ENCODE measurements around the gene HTR2B. TPM values are rescaled to one million over a fixed set of nuclear protein-coding genes. Genes with fewer than 3 reads are reported as not detected.
"Not testable (repeated sequence)": the region's sequence is repeated elsewhere in the genome, so short reads cannot be mapped to it uniquely, and the experiment has no call there.

HTR2B gene
- total RNA-seq, 1 experiment from 2014 or later, result not detected

- Histone ChIP-seq H3K4me3 (no peak overlapping the region), H3K36me3 (peaks cover 35% of the 10 kb centered on the region), H3K9me3 (no peaks in the 10 kb centered on the region), H3K27me3 (no peaks in the 10 kb centered on the region)
- DNase-seq, result no peak
Observed at GRCh38 chr2:231115651-231116050, 9.2 kb downstream of the HTR2B start.

- DNase-seq, result no peak
- Histone ChIP-seq H3K9me3 (no peaks in the 10 kb centered on the region), H3K36me3 (peaks cover 54% of the 10 kb centered on the region), H3K27me3 (no peaks in the 10 kb centered on the region), H3K4me3 (no peak overlapping the region)
Observed at GRCh38 chr2:231113489-231113888, 11.4 kb downstream of the HTR2B start.

- Histone ChIP-seq H3K9me3 (no peaks in the 10 kb centered on the region), H3K27me3 (no peaks in the 10 kb centered on the region), H3K4me3 (no peak overlapping the region), H3K36me3 (peaks cover 62% of the 10 kb centered on the region)
- DNase-seq, result peak; percentile 5
Observed at GRCh38 chr2:231111987-231112386, 12.9 kb downstream of the HTR2B start.

DNA sequence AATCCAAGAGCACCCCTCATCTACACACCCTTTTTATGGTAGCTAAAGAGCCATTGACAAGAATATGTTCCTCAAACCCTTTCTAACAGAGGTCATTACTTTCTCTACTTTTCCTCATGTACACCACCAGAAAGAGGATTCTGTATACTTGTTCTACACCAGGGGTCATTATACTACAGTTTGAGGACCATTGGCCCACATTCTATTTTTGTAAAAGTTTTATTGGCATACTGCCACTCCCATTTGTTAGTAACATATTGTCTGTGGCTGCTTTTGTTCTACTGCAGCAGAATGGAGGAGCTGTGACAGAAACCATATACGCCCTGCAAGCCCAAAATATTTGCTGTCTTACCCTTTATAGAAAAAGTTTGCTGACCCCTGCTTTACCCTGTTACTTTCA, 14.3 kb downstream of the HTR2B start:
- Histone ChIP-seq H3K27me3 (no peaks in the 10 kb centered on the region), H3K36me3 (peaks cover 62% of the 10 kb centered on the region), H3K9me3 (no peaks in the 10 kb centered on the region), H3K4me3 (no peak overlapping the region)
- DNase-seq, result no peak

GRCh38 chr2:231104115-231104713, 20.6 kb downstream of the HTR2B start:
- Histone ChIP-seq H3K27me3 (no peaks in the 10 kb centered on the region), H3K4me3 (no peak overlapping the region), H3K36me3 (peaks cover 64% of the 10 kb centered on the region), H3K9me3 (no peaks in the 10 kb centered on the region)
- peak; percentile 15 for DNase-seq

DNA sequence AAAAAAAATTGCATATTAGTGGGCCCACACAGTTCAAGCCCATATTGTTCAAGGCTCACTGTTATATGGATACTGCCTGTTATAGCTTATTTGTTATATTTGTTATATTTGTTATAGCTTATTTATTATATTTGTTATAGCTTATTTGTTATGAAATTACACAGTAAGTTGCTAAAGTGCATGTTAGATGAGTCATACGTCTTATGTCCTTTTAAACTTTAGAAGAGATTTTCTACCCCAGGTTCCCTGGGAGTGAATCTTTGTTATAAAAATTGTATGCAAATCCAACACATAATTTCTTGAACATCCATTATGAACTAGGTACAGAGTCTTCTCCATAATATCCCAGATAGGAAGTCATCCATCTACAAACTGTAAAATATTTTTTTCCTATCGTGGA, 22.1 kb downstream of the HTR2B start:
- peaks cover 65% of the 10 kb centered on the region for H3K36me3 ChIP-seq
- no peak for DNase-seq

GRCh38 chr2:231100990-231101389, 23.9 kb downstream of the HTR2B start:
- no peak overlapping the region for H3K4me3 ChIP-seq
- no peaks in the 10 kb centered on the region for H3K27me3 ChIP-seq
- DNase-seq, result no peak
- H3K36me3 ChIP-seq, result peaks cover 63% of the 10 kb centered on the region
- H3K9me3 ChIP-seq, result no peaks in the 10 kb centered on the region

More for the DNA sequence above, 22.1 kb downstream of the HTR2B start:
- no peak overlapping the region for H3K4me3 ChIP-seq
- no peaks in the 10 kb centered on the region for H3K27me3 ChIP-seq
- no peaks in the 10 kb centered on the region for H3K9me3 ChIP-seq

DNA sequence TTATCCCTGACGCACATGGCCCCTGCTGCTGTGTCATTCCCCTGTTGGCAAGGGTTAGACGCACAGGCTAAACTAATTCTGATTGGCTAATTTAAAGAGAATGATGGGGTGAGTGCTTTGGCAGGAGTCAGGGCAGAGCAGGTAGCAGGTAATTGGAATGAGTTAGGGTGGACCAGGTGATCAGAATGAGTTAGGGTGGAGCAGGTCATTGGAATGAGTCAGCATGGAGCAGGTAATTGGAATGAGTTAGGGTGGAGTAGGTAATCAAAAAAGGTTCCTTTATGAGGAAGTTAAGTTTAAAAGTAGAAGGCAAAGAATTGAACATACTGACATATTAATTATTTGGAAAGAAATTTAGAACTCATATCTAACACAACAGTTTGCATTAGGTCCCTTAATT, 24.5 kb downstream of the HTR2B start:
- H3K4me3 ChIP-seq, result not testable (repeated sequence)
- peaks cover 61% of the 10 kb centered on the region for H3K36me3 ChIP-seq

GRCh38 chr2:231099918-231100317, 24.9 kb downstream of the HTR2B start:
- H3K9me3 ChIP-seq, result no peaks in the 10 kb centered on the region
- no peaks in the 10 kb centered on the region for H3K27me3 ChIP-seq
- H3K4me3 ChIP-seq, result no peak overlapping the region
- DNase-seq, result no peak
- H3K36me3 ChIP-seq, result peaks cover 61% of the 10 kb centered on the region

More for the DNA sequence above, 24.5 kb downstream of the HTR2B start:
- DNase-seq, H3K9me3 ChIP-seq, H3K27me3 ChIP-seq: not testable (repeated sequence)

DNA sequence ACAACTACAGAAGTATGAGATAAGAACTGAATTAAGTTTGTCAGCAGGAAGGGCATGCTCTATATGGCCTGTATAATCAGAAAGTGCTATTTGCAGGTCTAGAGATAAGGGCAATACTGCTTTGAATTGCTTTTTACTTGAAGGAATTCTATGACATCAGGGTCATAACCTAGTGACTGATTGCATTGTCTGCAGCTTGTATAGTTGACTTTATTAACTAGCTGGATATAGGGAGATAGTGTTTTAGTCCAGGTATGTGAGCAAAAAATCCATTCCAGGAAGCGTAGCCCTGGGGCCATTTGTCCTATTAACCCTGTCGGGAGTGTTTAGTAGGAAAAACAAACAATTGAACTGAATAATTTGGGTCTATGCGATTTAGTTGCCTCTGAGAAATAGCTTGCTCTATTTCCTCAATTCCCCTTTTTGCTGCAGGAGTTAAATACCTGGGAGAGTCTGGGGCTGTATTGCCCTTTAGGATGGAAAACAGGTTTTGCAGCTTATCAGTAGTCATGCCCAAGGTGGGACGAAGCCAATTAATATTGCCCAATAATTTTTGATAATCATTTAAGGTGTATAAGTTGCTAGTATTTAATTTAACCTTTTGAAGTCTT, 30.0 kb downstream of the HTR2B start:
- Histone ChIP-seq H3K9me3 (no peaks in the 10 kb centered on the region), H3K36me3 (peaks cover 73% of the 10 kb centered on the region), H3K27me3 (no peaks in the 10 kb centered on the region), H3K4me3 (no peak overlapping the region)
- no peak for DNase-seq

- H3K4me3 ChIP-seq, result no peak overlapping the region
- no peaks in the 10 kb centered on the region for H3K27me3 ChIP-seq
- no peak for DNase-seq
- H3K9me3 ChIP-seq, result no peaks in the 10 kb centered on the region
- peaks cover 72% of the 10 kb centered on the region for H3K36me3 ChIP-seq
Observed at GRCh38 chr2:231093933-231094332, 30.9 kb downstream of the HTR2B start.

GRCh38 chr2:231088754-231089153, 36.1 kb downstream of the HTR2B start:
- Histone ChIP-seq H3K36me3 (peaks cover 87% of the 10 kb centered on the region), H3K27me3 (no peaks in the 10 kb centered on the region), H3K4me3 (no peak overlapping the region), H3K9me3 (no peaks in the 10 kb centered on the region)
- DNase-seq, result no peak

- no peak for DNase-seq
- peaks cover 89% of the 10 kb centered on the region for H3K36me3 ChIP-seq
- no peaks in the 10 kb centered on the region for H3K9me3 ChIP-seq
- no peaks in the 10 kb centered on the region for H3K27me3 ChIP-seq
- H3K4me3 ChIP-seq, result no peak overlapping the region
Observed at GRCh38 chr2:231084565-231084964, 40.3 kb downstream of the HTR2B start.

- H3K27me3 ChIP-seq, result no peaks in the 10 kb centered on the region
- no peaks in the 10 kb centered on the region for H3K9me3 ChIP-seq
- DNase-seq, result no peak
- peaks cover 68% of the 10 kb centered on the region for H3K36me3 ChIP-seq
- no peak overlapping the region for H3K4me3 ChIP-seq
Observed at GRCh38 chr2:231069379-231070054, 55.3 kb downstream of the HTR2B start.

GRCh38 chr2:231068525-231069222, 56.2 kb downstream of the HTR2B start:
- H3K36me3 ChIP-seq, result peaks cover 72% of the 10 kb centered on the region
- no peaks in the 10 kb centered on the region for H3K9me3 ChIP-seq
- DNase-seq, result no peak
- H3K4me3 ChIP-seq, result no peak overlapping the region
- H3K27me3 ChIP-seq, result no peaks in the 10 kb centered on the region

DNA sequence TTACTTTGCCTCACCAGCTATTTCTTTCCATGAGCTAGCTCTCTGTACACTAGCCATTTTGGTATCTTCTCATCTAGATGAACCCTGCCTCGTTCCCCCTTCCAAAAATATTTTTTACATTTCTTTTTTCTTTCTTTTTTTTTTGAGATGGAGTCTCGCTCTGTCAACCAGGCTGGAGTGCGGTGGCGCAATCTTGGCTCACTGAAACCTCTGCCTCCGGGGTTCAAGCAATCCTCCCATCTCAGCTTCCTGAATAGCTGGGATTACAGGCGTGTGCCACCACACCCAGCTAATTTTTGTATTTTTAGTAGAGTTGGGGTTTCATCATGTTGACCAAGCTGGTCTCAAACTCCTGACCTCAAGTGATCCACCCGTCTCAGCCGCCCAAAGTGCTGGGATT, 57.3 kb downstream of the HTR2B start:
- not testable (repeated sequence) for DNase-seq, H3K9me3 ChIP-seq, H3K27me3 ChIP-seq, H3K4me3 ChIP-seq
- peaks cover 73% of the 10 kb centered on the region for H3K36me3 ChIP-seq

GRCh38 chr2:231065966-231066365, 58.9 kb downstream of the HTR2B start:
- DNase-seq, result no peak
- no peak overlapping the region for H3K4me3 ChIP-seq

More at GRCh38 chr2:231065966-231066365, 58.9 kb downstream of the HTR2B start:
- Histone ChIP-seq H3K27me3 (no peaks in the 10 kb centered on the region), H3K36me3 (peaks cover 77% of the 10 kb centered on the region), H3K9me3 (no peaks in the 10 kb centered on the region)

Measured in MG63 (cell line).